ENCODE results near the gene KCNK5. TPM values are rescaled to one million over a fixed set of nuclear protein-coding genes. Genes with fewer than 3 reads are reported as not detected.

KCNK5 gene
- polyA plus RNA-seq, 2 of the 4 experiments (the other 2 are of a cell fraction) = 1.5 to 2.3 TPM

DNA sequence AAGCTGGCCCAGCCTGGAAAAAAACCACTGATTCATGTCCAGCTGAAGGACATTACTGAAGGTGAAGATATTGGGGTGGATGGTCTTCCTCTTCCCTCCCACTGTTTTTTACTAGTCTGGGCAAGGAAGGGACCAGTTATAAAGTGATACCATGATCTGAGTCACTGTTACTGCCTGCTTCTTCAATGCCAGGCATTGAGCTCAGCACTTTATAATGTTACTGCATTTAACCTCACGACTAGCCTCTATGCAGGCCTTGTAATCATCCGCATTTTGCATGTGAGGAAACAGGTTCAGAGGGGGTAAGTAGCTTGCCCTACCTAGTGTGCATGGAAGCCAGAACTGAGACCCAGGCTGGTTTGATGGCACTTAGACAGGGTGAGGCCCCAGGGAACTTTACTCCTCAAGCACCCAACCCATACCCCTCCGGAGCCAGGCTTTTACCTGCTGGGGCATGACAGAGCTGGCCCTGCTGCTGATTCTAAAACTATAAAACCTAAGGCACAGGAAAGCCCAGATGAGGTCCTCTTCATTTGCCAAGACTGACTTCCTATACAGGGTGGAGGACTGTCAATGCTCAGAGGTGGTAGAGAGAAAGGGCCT lies 11.0 kb upstream of the KCNK5 start (continued):
- TF ChIP-seq CHD4 (IDR thresholded peaks at IDR 0.05; ENCODE audit: borderline replicate concordance) (no peak), EHMT2 (IDR thresholded peaks at IDR 0.05; ENCODE audit: low read depth) (no peak), PHF8 (IDR thresholded peaks at IDR 0.05; ENCODE audit: borderline replicate concordance, low read depth) (no peak), HEYL (CRISPR knock-in tag; IDR thresholded peaks at IDR 0.05) (no peak)
- TF ChIP-seq, protein P1, sequence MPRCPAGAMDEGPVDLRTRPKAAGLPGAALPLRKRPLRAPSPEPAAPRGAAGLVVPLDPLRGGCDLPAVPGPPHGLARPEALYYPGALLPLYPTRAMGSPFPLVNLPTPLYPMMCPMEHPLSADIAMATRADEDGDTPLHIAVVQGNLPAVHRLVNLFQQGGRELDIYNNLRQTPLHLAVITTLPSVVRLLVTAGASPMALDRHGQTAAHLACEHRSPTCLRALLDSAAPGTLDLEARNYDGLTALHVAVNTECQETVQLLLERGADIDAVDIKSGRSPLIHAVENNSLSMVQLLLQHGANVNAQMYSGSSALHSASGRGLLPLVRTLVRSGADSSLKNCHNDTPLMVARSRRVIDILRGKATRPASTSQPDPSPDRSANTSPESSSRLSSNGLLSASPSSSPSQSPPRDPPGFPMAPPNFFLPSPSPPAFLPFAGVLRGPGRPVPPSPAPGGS (IDR thresholded peaks at IDR 0.05) = no peak

DNA sequence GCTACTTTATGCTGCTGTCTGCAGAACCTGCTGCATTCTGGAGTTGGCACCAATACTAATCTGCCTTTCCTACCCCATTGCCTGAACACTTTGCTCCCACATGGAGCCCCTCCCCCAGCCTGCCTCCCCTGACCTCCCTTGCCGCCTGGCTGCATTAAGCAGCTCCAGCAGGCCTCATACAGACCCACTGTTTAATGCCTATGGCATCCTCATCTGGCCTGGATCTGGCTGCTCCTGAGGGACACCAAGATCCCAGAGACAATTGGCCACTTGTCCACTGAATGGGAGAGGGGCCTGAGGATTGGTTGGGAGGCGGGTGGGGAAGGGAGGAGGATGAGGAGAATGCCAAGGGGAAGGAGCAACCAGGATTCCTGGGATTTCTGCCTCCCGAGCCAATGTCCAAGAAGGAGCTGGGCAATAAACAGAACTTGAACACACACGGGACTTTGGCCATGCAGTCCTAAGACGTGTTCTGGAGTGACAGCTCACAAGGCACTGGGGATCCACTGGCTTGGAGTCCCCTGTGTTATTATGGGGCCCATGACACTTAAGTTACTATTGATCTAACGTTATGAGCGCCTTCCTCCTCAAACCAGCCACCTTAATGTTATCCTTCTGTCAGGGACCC lies 10.4 kb upstream of the KCNK5 start:
- H3K4me2 ChIP-seq = no peak overlapping the region
- DNase-seq (ENCODE audit: low read depth in 1 of 2, low spot score in 1 of 2) (no peak), FAIRE-seq (no peak), ATAC-seq (no peak)
- H3K27ac ChIP-seq = no peak overlapping the region
- 81% methylated on average over 6 of the region's 7 CpGs for WGBS (ENCODE audit: missing lambda C conversion rate)
- H3K4me1 ChIP-seq = no peaks in the 10 kb centered on the region
- POLR2A ChIA-PET = no interaction called here
- no peak for TF ChIP-seq JUN (IDR thresholded peaks at IDR 0.05)
- CTCF ChIA-PET = no interaction called here
- H3K9me3 ChIP-seq = no peaks in the 10 kb centered on the region
- H3K4me3 ChIP-seq = no peak overlapping the region

DNA sequence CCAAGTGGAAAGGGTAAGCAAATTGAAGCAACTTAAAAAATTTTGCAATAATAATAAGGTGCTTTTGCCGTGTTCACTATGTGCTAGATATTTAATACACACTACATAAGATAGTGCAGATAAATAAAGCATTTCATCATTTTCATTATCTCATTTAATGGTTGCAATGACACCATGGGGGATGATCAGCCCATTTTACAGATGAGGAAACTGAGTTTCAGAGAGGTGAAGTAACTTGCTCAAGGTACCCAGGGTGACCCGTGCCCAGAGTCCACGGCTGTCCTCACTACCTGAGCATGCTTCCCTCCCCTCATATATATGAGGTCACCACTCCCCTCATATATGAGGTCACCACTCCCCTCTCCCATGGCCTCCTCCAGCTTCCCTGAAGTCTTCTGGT lies 7.5 kb upstream of the KCNK5 start:
- TF ChIP-seq CEBPB (IDR thresholded peaks at IDR 0.05) (no peak), KDM5A (IDR thresholded peaks at IDR 0.05) (no peak), SREBF2 (IDR thresholded peaks at IDR 0.05) (no peak)
- CTCF ChIA-PET = no interaction called here
- ATAC-seq = no peak
- WGBS (ENCODE audit: missing lambda C conversion rate) = 49% methylated on average over 3 of the region's 3 CpGs
- Histone ChIP-seq H3K4me1 (no peaks in the 10 kb centered on the region), H3K27ac (no peak overlapping the region), H3K4me2 (no peak overlapping the region), H3K9me3 (no peaks in the 10 kb centered on the region), H3K4me3 (no peak overlapping the region)
- POLR2A ChIA-PET = no interaction called here
- no peak for DNase-seq (ENCODE audit: low read depth in 1 of 2, low spot score in 1 of 2)
- no peak for FAIRE-seq

DNA sequence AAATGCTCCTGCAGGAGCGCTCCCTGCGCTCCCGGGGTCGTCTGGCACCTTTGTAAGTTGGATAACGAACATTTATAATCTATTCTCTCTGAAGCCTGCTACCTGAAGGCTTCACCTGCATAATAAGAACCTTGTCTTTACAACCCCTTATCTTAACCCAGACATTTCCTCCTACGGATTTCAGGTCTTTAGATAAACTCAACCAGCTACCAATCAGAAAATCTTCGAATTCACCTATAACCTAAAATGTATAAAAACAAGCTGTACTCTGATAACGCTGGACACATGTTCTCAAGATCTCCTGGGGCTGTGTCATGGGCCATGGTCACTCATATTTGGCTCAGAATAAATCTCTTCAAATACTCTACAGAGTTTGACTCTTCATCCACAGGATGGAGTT lies 4.1 kb upstream of the KCNK5 start:
- Histone ChIP-seq H3K4me2 (no peak overlapping the region), H3K27ac (no peak overlapping the region), H3K4me3 (no peak overlapping the region), H3K4me1 (peaks cover 3% of the 10 kb centered on the region; the same call in 1 of the 3 replicates), H3K9me3 (no peaks in the 10 kb centered on the region)
- DNase-seq (ENCODE audit: low read depth in 1 of 2, low spot score in 1 of 2) = no peak
- POLR2A ChIA-PET = no interaction called here
- no peak for FAIRE-seq
- 65% methylated on average over 8 of the region's 8 CpGs for WGBS (ENCODE audit: missing lambda C conversion rate)
- TF ChIP-seq SMC3 (IDR thresholded peaks at IDR 0.05) (no peak), NPAS2 (CRISPR knock-in tag; IDR thresholded peaks at IDR 0.05; ENCODE audit: borderline replicate concordance) (no peak), KDM1A (IDR thresholded peaks at IDR 0.05; ENCODE audit: low read depth) (no peak), RCOR1 (IDR thresholded peaks at IDR 0.05; ENCODE audit: low read depth, low read length) (no peak), MAZ (IDR thresholded peaks at IDR 0.05; ENCODE audit: borderline replicate concordance, low read depth, low read length) (no peak), ESRRA (IDR thresholded peaks at IDR 0.05; ENCODE audit: borderline replicate concordance, low read length) (no peak), SREBF2 (IDR thresholded peaks at IDR 0.05) (no peak), CBX8 (IDR thresholded peaks at IDR 0.05) (no peak), NR3C1 (IDR thresholded peaks at IDR 0.05) (no peak), CBX2 (IDR thresholded peaks at IDR 0.05; ENCODE audit: borderline replicate concordance, low read depth) (no peak), POLR2A (IDR thresholded peaks at IDR 0.05; ENCODE audit: low read length) (no peak)
- TF ChIP-seq, protein P2, sequence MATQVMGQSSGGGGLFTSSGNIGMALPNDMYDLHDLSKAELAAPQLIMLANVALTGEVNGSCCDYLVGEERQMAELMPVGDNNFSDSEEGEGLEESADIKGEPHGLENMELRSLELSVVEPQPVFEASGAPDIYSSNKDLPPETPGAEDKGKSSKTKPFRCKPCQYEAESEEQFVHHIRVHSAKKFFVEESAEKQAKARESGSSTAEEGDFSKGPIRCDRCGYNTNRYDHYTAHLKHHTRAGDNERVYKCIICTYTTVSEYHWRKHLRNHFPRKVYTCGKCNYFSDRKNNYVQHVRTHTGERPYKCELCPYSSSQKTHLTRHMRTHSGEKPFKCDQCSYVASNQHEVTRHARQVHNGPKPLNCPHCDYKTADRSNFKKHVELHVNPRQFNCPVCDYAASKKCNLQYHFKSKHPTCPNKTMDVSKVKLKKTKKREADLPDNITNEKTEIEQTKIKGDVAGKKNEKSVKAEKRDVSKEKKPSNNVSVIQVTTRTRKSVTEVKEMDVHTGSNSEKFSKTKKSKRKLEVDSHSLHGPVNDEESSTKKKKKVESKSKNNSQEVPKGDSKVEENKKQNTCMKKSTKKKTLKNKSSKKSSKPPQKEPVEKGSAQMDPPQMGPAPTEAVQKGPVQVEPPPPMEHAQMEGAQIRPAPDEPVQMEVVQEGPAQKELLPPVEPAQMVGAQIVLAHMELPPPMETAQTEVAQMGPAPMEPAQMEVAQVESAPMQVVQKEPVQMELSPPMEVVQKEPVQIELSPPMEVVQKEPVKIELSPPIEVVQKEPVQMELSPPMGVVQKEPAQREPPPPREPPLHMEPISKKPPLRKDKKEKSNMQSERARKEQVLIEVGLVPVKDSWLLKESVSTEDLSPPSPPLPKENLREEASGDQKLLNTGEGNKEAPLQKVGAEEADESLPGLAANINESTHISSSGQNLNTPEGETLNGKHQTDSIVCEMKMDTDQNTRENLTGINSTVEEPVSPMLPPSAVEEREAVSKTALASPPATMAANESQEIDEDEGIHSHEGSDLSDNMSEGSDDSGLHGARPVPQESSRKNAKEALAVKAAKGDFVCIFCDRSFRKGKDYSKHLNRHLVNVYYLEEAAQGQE (IDR thresholded peaks at IDR 0.05) = no peak
- TF ChIP-seq, protein P3, sequence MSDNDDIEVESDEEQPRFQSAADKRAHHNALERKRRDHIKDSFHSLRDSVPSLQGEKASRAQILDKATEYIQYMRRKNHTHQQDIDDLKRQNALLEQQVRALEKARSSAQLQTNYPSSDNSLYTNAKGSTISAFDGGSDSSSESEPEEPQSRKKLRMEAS (IDR thresholded peaks at IDR 0.05) = no peak
- ATAC-seq = no peak
- CTCF ChIA-PET = no interaction called here
